Immature natural killer cell (primary cell): ENCODE data around the gene SMC1B. TPM values are rescaled to one million over a fixed set of nuclear protein-coding genes. Genes with fewer than 3 reads are reported as not detected.
A peak's percentile ranks its signal among the peaks of the same experiment; 100 is the strongest.

Experiments
- DNase-seq, 3 donors: peaks; one replicate each; pipeline ENCODE4 v3.0.0; 2022; ENCODE audit warnings: mixed read lengths in 1 of 3
- H3K27ac Mint-ChIP-seq, 6 donors: one replicate each; pipeline ENCODE4 v1.8.0; 2020; ENCODE audit warnings: mixed read lengths in 6 of 6, mild to moderate bottlenecking in 5 of 6, inconsistent platforms in 4 of 6, moderate library complexity in 3 of 6
- H3K27me3 Mint-ChIP-seq, 3 donors: one replicate each; pipeline ENCODE4 v1.8.0; 2020 to 2021; ENCODE audit warnings: low read depth in 3 of 3, mild to moderate bottlenecking in 3 of 3, mixed read lengths in 3 of 3, moderate library complexity in 3 of 3, inconsistent platforms in 1 of 3
- H3K36me3 Mint-ChIP-seq, 3 donors: one replicate each; pipeline ENCODE4 v1.8.0; 2020; ENCODE audit warnings: mixed read lengths in 3 of 3, inconsistent platforms in 2 of 3, mild to moderate bottlenecking in 2 of 3
- H3K4me1 Mint-ChIP-seq, 2 donors: one replicate each; pipeline ENCODE4 v1.8.0; 2020; ENCODE audit warnings: inconsistent platforms in 2 of 2, mild to moderate bottlenecking in 2 of 2, mixed read lengths in 2 of 2, moderate library complexity in 1 of 2
- H3K4me3 Mint-ChIP-seq, 5 donors: one replicate each; pipeline ENCODE4 v1.8.0; 2020; ENCODE audit warnings: mild to moderate bottlenecking in 5 of 5, mixed read lengths in 5 of 5, inconsistent platforms in 3 of 5, moderate library complexity in 3 of 5
- H3K9me3 Mint-ChIP-seq, 6 donors: one replicate each; pipeline ENCODE4 v1.8.0; 2020; ENCODE audit warnings: mild to moderate bottlenecking in 6 of 6, mixed read lengths in 6 of 6, inconsistent platforms in 4 of 6, moderate library complexity in 3 of 6
- polyA plus RNA-seq, 3 donors: library from polyadenylated mRNA; unstranded; fragments of 300-500 nt; fragmentation: Illumina TruSeq; gene quantifications; one replicate each; pipeline ENCODE4 v1.2.3, GENCODE V29; 2021

Gene SMC1B
- polyA plus RNA-seq, 3 donors from 2014 or later, result 0.21 TPM; not detected in 2

DNA sequence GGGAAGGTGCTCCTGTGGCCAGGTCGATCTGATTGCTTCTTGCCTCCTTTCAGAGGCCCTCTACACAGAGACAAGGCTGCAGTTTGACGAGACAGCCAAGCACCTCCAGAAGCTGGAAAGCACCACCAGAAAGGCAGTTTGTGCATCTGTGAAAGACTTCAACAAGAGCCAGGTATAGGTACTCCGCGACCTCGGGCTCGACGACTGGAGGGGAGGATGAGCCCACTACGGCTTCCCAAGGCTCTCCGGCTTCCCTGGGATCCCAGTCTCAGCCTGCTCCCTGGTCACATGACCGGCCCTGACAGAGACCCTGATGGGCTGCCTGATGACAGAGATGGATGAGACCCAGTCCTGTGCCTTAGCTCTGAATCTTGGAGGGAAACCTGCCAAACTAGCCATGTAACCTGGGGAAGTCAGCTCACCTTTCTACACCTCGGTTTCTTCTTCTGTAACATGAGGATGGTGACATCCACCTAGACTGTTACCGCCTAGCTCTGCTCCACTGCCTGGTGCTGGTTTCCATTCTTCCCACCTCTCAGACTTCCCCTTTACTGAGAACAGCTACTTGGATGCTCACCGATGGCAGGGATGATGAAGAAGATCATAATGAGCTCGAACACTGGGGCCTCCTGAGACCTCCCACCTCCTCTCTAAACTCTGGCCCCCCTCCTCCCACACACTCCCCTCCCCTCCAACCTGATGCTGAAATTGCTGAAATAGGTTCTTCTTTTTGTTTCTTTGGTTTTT is 9.0 kb upstream of the SMC1B start:
- Mint-ChIP-seq H3K27ac (peak overlapping the region in 1 of 6 donors; percentile 46), H3K4me3 (no peak overlapping the region), H3K27me3 (peaks cover 0 to 5% (median 3%) of the 10 kb centered on the region in 3 donors), H3K9me3 (peaks cover 0 to 1% (median 0%) of the 10 kb centered on the region in 6 donors), H3K4me1 (no peaks in the 10 kb centered on the region), H3K36me3 (peaks cover 0 to 5% (median 4%) of the 10 kb centered on the region in 3 donors)
- no peak for DNase-seq

DNA sequence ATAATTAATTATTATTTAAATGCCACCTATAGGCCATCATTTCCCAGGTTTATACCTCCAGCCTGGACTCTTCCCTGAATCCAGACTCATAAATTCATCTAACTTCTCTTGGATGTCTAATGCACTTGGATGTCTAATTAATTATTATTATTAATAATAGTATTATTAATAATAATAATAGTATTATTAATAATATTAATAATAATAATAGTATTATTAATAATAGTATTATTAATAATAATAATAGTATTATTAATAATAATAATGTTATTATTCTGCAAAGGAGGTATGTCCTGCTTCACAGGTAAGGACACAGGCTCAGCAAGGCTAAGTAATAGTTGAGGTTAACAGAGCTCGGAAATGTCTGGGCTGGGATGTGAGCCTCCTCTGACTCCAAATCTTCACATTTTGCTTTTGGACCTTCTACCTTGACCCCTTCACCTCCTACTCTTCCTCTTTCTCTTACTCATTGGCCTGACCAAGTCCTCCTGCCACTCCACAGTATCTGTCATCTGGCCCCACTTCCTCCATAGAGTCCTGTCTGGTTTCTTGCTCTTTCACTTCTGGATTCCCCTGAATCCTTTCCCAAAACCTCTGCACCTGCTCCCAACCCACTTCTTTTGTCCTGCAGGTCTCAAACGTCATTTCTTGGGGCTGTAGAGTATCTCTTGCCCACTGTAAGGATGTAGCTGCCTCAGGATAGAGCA is 8.1 kb upstream of the SMC1B start:
- no peak for DNase-seq
- no peaks in the 10 kb centered on the region for H3K4me1 Mint-ChIP-seq
- peaks cover 0 to 4% (median 2%) of the 10 kb centered on the region in 3 donors for H3K36me3 Mint-ChIP-seq
- peak overlapping the region in 1 of 6 donors; percentile 13 for H3K27ac Mint-ChIP-seq
- H3K4me3 Mint-ChIP-seq, result no peak overlapping the region
- H3K27me3 Mint-ChIP-seq, result peaks cover 0 to 4% (median 3%) of the 10 kb centered on the region in 3 donors
- H3K9me3 Mint-ChIP-seq, result no peaks in the 10 kb centered on the region

DNA sequence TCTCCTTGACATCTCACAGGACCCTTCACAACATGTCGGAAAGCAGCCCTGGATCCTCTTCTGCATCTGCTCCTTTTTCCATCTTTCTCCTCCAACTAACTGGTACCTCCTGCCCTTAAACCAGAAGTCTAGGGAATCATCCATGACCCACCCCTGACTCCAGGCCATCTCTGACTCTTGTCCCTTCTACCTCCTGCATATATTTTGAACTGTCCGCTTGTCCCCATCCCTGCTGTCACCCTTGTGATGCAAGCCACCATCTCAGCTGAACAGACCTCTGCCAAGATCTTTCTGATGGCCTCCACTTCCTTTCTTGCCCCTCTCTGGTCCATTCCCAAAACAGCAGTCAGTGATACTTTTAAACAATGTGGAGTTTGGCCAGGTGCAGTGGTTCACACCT is 7.1 kb upstream of the SMC1B start:
- peak overlapping the region in 2 of 6 donors; percentile 11 to 45 for H3K27ac Mint-ChIP-seq
- no peak overlapping the region for H3K4me3 Mint-ChIP-seq
- H3K27me3 Mint-ChIP-seq, result peaks cover 0 to 3% (median 2%) of the 10 kb centered on the region in 3 donors
- DNase-seq, result no peak
- no peaks in the 10 kb centered on the region for H3K9me3 Mint-ChIP-seq
- peaks cover 0 to 2% (median 0%) of the 10 kb centered on the region in 3 donors for H3K36me3 Mint-ChIP-seq
- no peaks in the 10 kb centered on the region for H3K4me1 Mint-ChIP-seq

DNA sequence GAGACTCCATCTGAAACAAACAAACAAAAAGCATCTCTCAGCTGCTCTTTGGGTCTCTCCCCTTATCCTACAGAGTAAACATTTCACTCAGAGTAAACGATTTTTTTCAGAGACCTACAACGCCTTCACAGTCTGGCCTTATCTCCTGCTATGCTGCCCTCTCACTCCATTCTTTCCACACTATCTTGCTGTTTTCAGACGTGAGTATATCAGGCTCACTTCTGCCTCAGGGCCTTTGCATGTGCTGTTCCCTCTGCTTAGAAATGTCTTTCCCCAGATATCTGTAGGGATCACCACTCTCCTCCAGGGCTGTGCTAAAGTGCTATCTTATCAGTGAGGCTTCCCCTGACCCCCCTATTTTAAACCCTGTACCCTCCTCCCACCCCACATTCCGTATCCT is 6.6 kb upstream of the SMC1B start:
- no peaks in the 10 kb centered on the region for H3K4me1 Mint-ChIP-seq
- peaks cover 0 to 3% (median 2%) of the 10 kb centered on the region in 3 donors for H3K27me3 Mint-ChIP-seq
- peak overlapping the region in 1 of 6 donors; percentile 11 for H3K27ac Mint-ChIP-seq
- no peaks in the 10 kb centered on the region for H3K9me3 Mint-ChIP-seq
- H3K4me3 Mint-ChIP-seq, result no peak overlapping the region
- peaks cover 0 to 2% (median 0%) of the 10 kb centered on the region in 3 donors for H3K36me3 Mint-ChIP-seq
- DNase-seq, result no peak

DNA sequence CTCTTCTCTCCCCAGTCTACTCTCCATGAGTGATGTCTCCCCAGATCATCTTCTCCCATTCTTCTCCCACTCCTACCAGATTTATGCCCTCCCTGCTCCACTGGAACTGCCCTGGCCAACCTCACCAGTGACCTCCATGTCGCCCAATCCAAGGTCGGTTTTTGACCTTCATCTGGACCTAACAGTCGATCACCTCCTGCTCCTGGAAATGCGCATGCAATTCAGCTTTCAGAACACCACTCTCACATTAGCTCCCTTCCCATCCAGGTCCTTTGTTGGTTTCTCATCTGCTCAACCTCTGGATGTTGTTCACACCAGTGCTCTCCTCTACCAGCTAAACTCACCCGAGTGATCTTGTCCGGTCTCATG is 5.4 kb upstream of the SMC1B start:
- no peaks in the 10 kb centered on the region for H3K9me3 Mint-ChIP-seq
- H3K4me1 Mint-ChIP-seq, result peaks cover 3 to 10% of the 10 kb centered on the region in 2 donors
- peak overlapping the region in 1 of 6 donors; percentile 1 for H3K27ac Mint-ChIP-seq
- H3K36me3 Mint-ChIP-seq, result peaks cover 0 to 2% (median 0%) of the 10 kb centered on the region in 3 donors
- H3K4me3 Mint-ChIP-seq, result no peak overlapping the region
- H3K27me3 Mint-ChIP-seq, result peaks cover 0 to 4% (median 3%) of the 10 kb centered on the region in 3 donors
- no peak for DNase-seq

DNA sequence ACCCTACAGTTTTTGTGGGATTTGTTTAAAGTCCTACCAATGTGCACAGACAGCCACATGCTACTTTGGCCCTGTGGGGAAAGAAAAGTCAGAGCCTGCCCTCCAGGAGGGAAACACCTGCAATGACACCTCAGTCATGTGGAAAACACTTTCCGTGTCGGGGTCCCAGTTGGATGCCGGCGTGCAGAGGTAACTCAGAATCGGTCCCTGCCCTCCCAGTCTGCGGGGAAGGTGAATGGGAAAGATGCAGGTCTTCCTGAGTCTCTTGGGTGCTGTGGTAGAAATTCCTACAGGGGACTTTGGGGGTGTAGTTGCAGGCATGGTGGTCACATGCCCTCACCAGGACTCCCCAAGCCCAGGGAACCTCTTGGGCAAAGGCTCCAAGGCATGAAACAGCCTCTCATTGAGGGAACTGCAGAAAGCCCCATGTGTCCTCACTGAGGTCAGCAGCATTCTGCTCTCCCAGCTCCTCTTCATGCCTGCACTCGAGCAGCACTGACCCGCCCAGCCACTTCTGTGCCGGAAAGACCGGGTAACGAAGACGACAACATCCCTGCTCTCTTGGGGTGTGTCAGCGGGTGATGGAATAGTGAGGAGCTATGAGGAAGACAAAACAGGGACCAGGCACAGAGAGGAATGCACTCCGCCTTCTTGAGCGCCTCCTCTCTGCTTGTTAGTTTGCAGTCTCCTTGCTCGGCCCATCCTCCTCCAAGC is 4.8 kb upstream of the SMC1B start:
- no peak overlapping the region for H3K4me3 Mint-ChIP-seq
- H3K36me3 Mint-ChIP-seq, result peaks cover 0 to 2% (median 0%) of the 10 kb centered on the region in 3 donors
- H3K27me3 Mint-ChIP-seq, result peaks cover 1 to 3% (median 2%) of the 10 kb centered on the region in 3 donors
- peak overlapping the region in 1 of 6 donors; percentile 1 for H3K27ac Mint-ChIP-seq
- no peak for DNase-seq
- H3K9me3 Mint-ChIP-seq, result no peaks in the 10 kb centered on the region
- peaks cover 5 to 13% of the 10 kb centered on the region in 2 donors for H3K4me1 Mint-ChIP-seq

DNA sequence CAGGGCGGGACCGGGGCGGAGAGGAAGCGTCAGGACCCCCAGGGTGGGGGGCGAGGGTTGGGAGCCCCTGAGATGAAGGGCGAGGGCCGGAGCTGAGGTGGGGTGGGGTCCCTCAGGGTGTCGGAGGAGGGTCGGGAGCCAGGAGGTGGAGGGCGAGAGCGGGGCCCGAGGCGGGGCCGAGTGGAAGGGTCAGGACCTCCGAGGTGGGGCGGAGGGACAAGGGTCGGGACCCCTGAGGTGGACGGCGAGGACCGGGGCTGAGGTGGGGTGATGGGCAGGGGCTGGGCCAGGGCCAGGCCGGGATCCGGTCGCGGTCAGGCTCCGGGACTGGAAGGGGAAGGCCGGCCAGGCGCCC is 409 bp downstream of the SMC1B start:
- Mint-ChIP-seq H3K4me3 (peak overlapping the region in 3 of 5 donors; percentile 40 to 61 (median 49)), H3K36me3 (no peaks in the 10 kb centered on the region), H3K27ac (no peak overlapping the region), H3K9me3 (no peaks in the 10 kb centered on the region), H3K27me3 (peaks cover 0 to 5% (median 3%) of the 10 kb centered on the region in 3 donors), H3K4me1 (peaks cover 11 to 20% of the 10 kb centered on the region in 2 donors)
- DNase-seq, result no peak

DNA sequence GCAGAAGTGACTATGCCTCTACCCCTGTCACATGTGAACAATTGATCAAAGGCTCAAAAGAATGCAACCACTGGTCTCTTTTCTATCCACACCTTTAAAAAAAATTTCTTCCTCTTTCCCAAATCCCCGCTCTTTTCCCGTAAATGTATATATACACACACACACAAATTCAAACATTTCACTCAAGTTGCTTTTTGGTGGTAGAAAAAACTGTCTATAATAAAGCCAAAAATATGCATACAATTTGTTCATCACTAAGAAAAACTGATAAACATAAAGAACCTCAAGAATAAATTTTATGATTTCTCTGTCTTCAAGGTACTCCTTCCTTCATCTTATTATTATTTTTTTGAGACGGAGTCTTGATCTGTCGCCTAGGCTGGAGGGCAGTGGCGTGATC is 5.6 kb downstream of the SMC1B start:
- Mint-ChIP-seq H3K27me3 (peaks cover 2 to 6% (median 3%) of the 10 kb centered on the region in 3 donors), H3K4me3 (no peak overlapping the region), H3K4me1 (peaks cover 6% of the 10 kb centered on the region in 2 donors), H3K27ac (no peak overlapping the region), H3K36me3 (no peaks in the 10 kb centered on the region), H3K9me3 (no peaks in the 10 kb centered on the region)
- DNase-seq, result no peak

DNA sequence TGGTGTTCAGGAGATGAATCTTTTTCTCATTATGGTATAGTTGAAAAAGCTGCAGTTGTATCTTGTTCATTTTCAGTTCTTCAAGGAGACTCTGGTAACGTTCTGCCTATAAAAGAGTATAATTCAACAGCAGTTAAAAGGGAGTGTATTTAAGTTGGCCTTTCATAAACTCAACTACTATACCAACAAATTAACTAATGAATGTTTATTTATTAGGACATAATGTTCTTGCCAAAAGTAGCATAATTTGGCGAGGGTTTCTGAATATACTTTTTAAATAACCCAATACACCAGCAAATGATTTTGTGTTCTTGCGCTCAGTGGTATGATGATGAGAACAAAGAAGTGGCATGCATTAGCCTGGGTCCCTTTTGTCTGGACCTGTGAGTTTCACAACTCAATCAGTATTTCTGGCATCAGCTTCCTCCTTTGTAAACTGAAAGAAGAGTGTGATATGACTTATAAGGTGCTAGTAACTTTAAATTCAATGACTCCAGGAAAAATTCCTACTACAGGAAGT is 10.9 kb downstream of the SMC1B start:
- H3K4me3 Mint-ChIP-seq, result no peak overlapping the region
- H3K4me1 Mint-ChIP-seq, result no peaks in the 10 kb centered on the region
- H3K9me3 Mint-ChIP-seq, result no peaks in the 10 kb centered on the region
- H3K36me3 Mint-ChIP-seq, result no peaks in the 10 kb centered on the region
- peaks cover 0 to 6% (median 5%) of the 10 kb centered on the region in 3 donors for H3K27me3 Mint-ChIP-seq
- no peak overlapping the region for H3K27ac Mint-ChIP-seq
- no peak for DNase-seq

DNA sequence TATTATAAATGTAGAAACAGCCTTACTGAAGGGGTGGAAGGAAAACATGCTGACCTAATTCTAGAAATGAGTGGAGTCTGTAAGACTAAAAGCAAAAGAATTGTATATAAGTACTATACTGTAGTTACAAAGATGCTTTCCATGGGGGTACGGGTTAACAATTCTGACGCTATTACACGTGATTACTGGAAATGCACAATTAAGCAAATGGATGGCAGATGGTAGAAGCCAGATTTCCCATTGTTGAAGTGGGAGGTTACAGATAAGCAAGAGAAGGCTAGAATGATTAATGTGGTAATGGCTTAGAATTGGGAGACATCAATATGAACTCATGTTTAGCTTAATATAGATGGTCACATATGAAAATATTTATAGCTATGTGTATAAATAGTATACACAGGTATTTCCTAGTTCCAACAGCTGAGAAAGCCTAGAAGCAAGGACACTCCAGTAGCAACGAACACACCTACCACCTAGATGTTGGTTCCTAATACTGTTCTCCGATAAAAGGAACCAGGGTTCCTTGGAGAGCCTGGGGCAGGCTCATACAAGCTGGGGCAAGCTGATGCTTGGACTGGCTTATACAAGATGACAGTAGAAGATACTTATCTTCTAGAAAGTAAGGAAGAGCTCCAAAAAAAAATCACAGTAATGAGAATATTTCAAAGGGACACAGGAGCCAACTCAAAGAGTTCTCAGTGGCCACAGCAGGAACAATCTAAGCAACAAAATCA is 13.5 kb downstream of the SMC1B start:
- Mint-ChIP-seq H3K4me3 (no peak overlapping the region), H3K36me3 (no peaks in the 10 kb centered on the region), H3K4me1 (no peaks in the 10 kb centered on the region), H3K27ac (no peak overlapping the region), H3K27me3 (peaks cover 0 to 4% (median 2%) of the 10 kb centered on the region in 3 donors), H3K9me3 (no peaks in the 10 kb centered on the region)
- no peak for DNase-seq

DNA sequence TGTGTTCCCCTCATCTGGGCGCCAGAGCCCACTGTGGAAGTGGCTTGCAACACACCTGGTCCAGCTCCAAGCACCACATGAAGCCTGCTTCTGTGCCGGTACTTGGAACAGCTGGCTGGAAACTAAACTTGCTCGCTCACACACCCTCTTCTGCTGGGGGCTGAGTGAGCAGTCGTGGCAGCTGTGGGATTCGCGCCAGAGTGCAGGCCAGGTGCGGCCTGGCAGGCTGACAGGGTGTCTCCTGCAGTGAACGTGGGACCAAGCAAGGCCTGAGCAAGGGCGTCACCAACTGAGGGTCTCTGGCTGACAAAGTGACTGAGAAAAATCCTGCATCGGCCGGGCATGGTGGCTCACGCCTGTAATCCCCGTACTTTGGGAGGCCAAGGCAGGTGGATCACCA is 15.2 kb downstream of the SMC1B start:
- Mint-ChIP-seq H3K4me1 (no peaks in the 10 kb centered on the region), H3K4me3 (no peak overlapping the region), H3K27ac (no peak overlapping the region), H3K36me3 (no peaks in the 10 kb centered on the region), H3K9me3 (no peaks in the 10 kb centered on the region), H3K27me3 (peaks cover 3 to 4% (median 4%) of the 10 kb centered on the region in 3 donors)
- no peak for DNase-seq

DNA sequence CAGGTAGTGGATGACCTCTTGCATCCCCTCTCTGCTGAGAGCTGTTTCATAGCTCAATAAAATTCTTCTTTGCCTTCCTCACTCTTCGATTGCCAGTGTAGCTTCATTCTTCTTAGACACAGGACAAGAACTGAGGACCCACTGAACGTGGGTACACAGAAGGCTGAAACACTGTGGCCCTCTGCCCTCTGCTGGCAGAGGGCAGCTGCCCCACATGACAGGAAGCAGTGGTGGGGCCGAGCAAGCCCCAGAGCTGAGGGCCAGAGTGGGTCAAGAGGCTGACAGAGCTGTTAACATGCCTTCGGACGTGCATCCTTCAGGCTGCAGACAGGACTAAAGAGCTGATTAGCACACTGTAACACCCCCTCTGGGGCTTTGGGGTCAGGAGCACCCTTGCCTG is 15.6 kb downstream of the SMC1B start:
- DNase-seq, result peak in 1 of 3 donors; percentile 8
- Mint-ChIP-seq H3K4me1 (no peaks in the 10 kb centered on the region), H3K9me3 (no peaks in the 10 kb centered on the region)

DNA sequence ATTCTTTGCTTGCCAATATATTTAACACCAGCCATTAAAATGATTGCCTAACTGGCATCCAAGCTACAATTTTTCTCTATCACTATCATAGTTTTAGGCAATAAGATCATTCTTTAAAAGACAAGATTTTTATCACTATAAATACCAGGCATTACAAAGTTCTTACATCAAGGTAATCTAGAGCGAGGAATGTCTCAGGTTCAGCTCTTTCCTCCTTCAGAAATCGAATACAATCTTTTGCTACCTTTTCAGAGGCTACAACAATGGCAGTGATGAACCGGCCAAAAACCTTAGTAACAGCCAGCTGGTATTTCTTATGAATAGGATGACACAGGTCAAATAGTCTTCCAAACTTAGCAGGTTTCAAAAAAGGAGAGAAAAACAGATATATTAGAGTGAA is 23.9 kb downstream of the SMC1B start:
- no peaks in the 10 kb centered on the region for H3K36me3 Mint-ChIP-seq
- no peaks in the 10 kb centered on the region for H3K9me3 Mint-ChIP-seq
- no peaks in the 10 kb centered on the region for H3K4me1 Mint-ChIP-seq
- peaks cover 0 to 7% (median 3%) of the 10 kb centered on the region in 3 donors for H3K27me3 Mint-ChIP-seq
- no peak overlapping the region for H3K4me3 Mint-ChIP-seq
- H3K27ac Mint-ChIP-seq, result no peak overlapping the region
- DNase-seq, result no peak

More for the DNA sequence above, 15.6 kb downstream of the SMC1B start:
- Mint-ChIP-seq H3K4me3 (no peak overlapping the region), H3K27me3 (peaks cover 3 to 4% (median 4%) of the 10 kb centered on the region in 3 donors), H3K36me3 (no peaks in the 10 kb centered on the region), H3K27ac (no peak overlapping the region)
